ENCODE data around the gene BPIFB6. TPM values are rescaled to one million over a fixed set of nuclear protein-coding genes. Genes with fewer than 3 reads are reported as not detected.

The BPIFB6 gene
- total RNA-seq, 2 experiments from 2014 or later: not detected

- Mint-ChIP-seq H3K4me3 (no peak overlapping the region), H3K27me3 (no peaks in the 10 kb centered on the region), H3K4me1 (ENCODE audit: low read depth) (no peaks in the 10 kb centered on the region), H3K9me3 (no peaks in the 10 kb centered on the region), H3K36me3 (ENCODE audit: low read depth) (no peaks in the 10 kb centered on the region), H3K27ac (no peak overlapping the region)
- ATAC-seq (no peak), DNase-seq (no peak)
- ChIA-PET POLR2A (no interaction called here), CTCF (interaction anchor here (0.7 to 0.9 kb wide), 2 partner anchors 15 to 18 kb away, joined by 3 read pairs; no protein-coding TSS in a partner anchor)
- intact Hi-C loops (cut with micrococcal nuclease): no loop called here
- TF ChIP-seq CTCF (IDR thresholded peaks at IDR 0.05): no peak
These were observed 18.9 kb upstream of the BPIFB6 start for GRCh38 chr20:33012327-33013189.

GRCh38 chr20:33013701-33014326 lies 17.6 kb upstream of the BPIFB6 start:
- no peak for DNase-seq

GRCh38 chr20:33014336-33015113 lies 16.9 kb upstream of the BPIFB6 start:
- ChIA-PET POLR2A (interaction anchor here (0.7 kb wide), 1 partner anchor 95 kb away, joined by 3 read pairs; no protein-coding TSS in a partner anchor), CTCF (interaction anchor here (0.9 to 1.9 kb wide), 2 partner anchors 10 to 113 kb away, joined by 3 to 5 read pairs; no protein-coding TSS in a partner anchor)
- no peak overlapping the region for H3K4me3 Mint-ChIP-seq
- no peaks in the 10 kb centered on the region for H3K36me3 Mint-ChIP-seq (ENCODE audit: low read depth)
- no peaks in the 10 kb centered on the region for H3K9me3 Mint-ChIP-seq
- TF ChIP-seq CTCF (IDR thresholded peaks at IDR 0.05): no peak
- ATAC-seq (no peak), DNase-seq (no peak)
- no peaks in the 10 kb centered on the region for H3K27me3 Mint-ChIP-seq
- no peaks in the 10 kb centered on the region for H3K4me1 Mint-ChIP-seq (ENCODE audit: low read depth)
- no peak overlapping the region for H3K27ac Mint-ChIP-seq
- intact Hi-C loops (cut with micrococcal nuclease): no loop called here

More at GRCh38 chr20:33013701-33014326, 17.6 kb upstream of the BPIFB6 start:
- Mint-ChIP-seq H3K4me3 (no peak overlapping the region), H3K27me3 (no peaks in the 10 kb centered on the region), H3K27ac (no peak overlapping the region), H3K36me3 (ENCODE audit: low read depth) (no peaks in the 10 kb centered on the region), H3K9me3 (no peaks in the 10 kb centered on the region), H3K4me1 (ENCODE audit: low read depth) (no peaks in the 10 kb centered on the region)
- TF ChIP-seq CTCF (IDR thresholded peaks at IDR 0.05): no peak
- POLR2A ChIA-PET: no interaction called here
- CTCF ChIA-PET: interaction anchor here (0.9 to 1.9 kb wide), 2 partner anchors 19 to 112 kb away, joined by 3 to 5 read pairs; no protein-coding TSS in a partner anchor
- intact Hi-C loops (cut with micrococcal nuclease): no loop called here
- ATAC-seq: no peak

GRCh38 chr20:33015114-33015484 lies 16.3 kb upstream of the BPIFB6 start:
- Mint-ChIP-seq H3K4me1 (ENCODE audit: low read depth) (no peaks in the 10 kb centered on the region), H3K27ac (no peak overlapping the region), H3K27me3 (no peaks in the 10 kb centered on the region), H3K36me3 (ENCODE audit: low read depth) (no peaks in the 10 kb centered on the region), H3K9me3 (no peaks in the 10 kb centered on the region), H3K4me3 (no peak overlapping the region)
- DNase-seq: no peak
- ChIA-PET CTCF (interaction anchor here (0.9 to 1.9 kb wide), 2 partner anchors 10 to 114 kb away, joined by 3 to 5 read pairs; no protein-coding TSS in a partner anchor), POLR2A (no interaction called here)
- ATAC-seq: no peak
- intact Hi-C loops (cut with micrococcal nuclease): no loop called here
- no peak for TF ChIP-seq CTCF (IDR thresholded peaks at IDR 0.05)
